SIG-M5 treated with dmso at 0.1 percent for 504 hours (cell line): Measurements from ENCODE around the gene ERCC4.
A peak's percentile ranks its signal among the peaks of the same experiment; 100 is the strongest.

ENCODE experiments used
- DNase-seq: peaks from one replicate; lab custom pipeline; 2025; ENCODE audit not compliant: unreplicated experiment; lab: John Stamatoyannopoulos, UW

Gene ERCC4

DNA sequence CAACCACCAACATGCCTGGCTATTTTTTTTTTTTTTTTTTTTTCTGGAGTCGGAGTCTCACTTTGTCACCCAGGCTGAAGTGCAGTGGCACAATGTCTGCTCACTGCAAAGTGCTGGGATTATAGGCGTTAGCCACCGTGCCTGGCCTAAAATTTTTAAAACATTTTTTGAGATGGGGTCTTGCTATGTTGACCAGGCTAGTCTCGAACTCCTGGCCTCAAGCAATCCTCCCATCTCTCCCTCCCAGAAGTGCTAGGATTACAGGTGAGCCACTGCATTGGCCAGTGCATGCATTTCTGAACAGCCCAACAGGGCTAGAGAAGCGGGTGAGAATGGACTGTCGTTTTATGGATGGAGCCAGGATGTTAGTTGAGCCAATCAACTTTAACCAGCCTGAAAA is 72.4 kb downstream of the ERCC4 start:
- no peak for DNase-seq

GRCh38 chr16:13992976-13993375 is 73.0 kb downstream of the ERCC4 start:
- DNase-seq, result no peak

DNA sequence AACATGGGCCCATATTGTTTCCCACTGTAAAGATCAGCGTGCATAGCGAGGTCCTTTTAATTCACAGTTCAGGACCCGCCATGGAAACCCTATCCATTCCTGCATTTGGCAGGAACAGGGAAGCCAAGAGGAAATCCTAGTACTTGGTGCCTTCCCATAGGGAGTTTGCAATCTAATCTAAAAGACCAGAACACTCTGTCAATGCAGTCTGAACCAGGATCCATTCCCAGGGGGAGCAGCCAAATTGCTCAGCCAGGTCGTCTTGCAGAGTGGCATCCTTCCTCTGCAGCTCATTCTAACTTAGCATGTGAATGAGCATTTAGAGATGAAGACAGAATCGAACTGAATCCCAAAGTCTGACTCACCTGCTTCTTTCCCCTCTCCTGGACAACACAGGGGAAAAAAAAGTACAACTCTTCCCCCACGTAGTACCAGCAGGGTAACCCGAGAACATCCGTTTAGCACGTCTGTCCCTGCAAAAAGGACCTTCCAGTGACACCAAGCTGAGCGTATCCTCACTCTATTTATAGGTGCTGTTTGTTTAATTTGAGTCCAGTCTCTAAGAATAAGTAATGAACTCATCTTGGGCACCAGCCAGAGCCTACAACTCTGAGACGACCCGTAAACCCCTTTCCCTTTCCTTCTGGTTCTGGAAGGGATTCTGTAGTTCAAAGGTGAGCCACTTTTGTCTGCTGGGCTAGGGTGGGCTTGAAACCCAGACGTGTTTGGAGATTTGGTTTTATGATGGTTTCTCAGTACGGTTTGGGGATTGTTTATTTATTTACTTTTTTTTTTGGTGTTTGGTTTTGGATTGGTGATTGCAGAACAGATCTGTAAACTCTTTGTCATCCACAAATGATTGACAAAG is 74.5 kb downstream of the ERCC4 start:
- no peak for DNase-seq

DNA sequence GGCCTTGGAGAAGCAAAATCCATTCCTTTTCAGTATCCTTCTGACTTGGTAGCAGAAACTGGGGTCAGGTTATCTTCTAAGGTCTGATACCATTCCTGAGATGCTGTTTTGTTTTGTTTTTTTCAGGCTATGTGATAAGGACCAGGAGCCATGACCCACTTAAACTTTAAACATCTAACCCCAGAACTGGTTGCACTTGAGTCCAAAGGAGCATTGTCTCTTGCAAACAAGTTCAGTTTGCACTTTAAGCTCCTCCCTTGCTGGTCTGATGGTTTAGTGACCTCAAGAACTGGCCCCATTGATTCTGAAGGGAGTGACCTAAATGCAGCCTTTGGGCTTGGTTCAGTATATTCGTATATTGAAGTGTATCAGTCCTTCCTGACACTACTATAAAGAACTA is 75.2 kb downstream of the ERCC4 start:
- DNase-seq, result no peak

- no peak for DNase-seq
Observed at GRCh38 chr16:13996778-13997288, 76.9 kb downstream of the ERCC4 start.

GRCh38 chr16:13997526-13997925 is 77.6 kb downstream of the ERCC4 start:
- DNase-seq, result no peak

GRCh38 chr16:13997933-13998332 is 78.0 kb downstream of the ERCC4 start:
- peak; percentile 17 for DNase-seq

DNA sequence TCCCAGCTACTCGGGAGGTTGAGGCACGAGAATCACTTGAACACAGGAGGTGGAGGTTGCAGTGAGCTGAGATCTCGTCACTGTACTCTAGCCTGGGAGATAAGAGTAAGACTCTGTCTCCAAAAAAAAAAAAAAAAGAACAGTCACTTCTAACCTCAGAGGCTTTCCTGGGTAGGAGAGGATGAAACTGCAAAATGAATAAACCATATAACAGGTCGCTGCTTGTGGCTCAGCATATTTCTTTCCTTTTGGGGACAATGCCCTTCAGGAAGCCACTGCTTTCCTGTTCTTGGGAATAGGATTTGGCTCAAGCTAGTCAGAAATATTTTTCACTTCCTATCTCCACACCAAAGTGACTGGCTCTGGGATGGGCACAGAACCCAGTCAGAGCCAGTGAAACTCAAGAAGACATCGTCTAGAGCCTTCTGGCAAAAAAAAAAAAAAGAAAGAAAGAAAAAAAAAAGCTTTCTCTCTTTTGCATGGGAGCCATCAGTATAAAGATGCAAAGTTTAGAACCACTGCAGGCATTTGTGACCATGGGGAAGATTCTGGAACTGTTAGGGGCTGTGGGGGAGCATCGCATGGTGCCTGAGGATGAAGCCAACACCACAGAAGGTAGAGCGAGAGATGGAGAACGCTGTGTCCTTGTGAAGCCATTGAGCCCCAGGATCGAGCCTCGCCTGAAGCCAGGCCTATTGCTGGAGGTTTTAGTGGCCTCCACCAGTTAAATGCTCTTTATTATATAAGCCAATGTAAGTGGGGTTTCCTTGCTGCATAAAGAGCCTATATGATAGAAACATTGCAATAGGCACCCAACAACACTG is 79.3 kb downstream of the ERCC4 start:
- no peak for DNase-seq

GRCh38 chr16:13999895-14000425 is 80.0 kb downstream of the ERCC4 start:
- DNase-seq, result no peak

DNA sequence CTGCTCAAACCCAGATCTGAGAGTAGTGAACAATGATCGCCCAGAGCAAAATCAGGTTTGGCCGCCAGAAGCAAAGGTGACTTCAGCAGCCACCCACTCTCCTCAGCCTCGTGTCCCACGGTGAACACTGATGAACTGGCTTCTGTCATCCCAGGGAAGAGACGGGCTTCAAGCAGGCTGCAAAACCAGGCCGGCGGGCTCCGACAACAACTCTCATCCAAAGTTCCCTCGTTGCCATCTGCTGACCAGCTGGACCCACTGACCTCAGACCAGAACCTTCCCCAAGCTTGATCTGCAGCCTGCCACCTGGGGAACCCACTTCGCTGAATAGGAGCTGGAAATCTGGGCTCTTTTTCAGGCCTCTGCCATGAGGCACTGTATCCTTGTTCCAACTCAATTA is 81.6 kb downstream of the ERCC4 start:
- DNase-seq, result no peak
